Mucosa of descending colon (tissue), 3 donors: ENCODE measurements around the gene LRRC49. TPM values are rescaled to one million over a fixed set of nuclear protein-coding genes. Genes with fewer than 3 reads are reported as not detected.

Experiments
- ATAC-seq: fragments of 200-7000 bp; cut with Tn5 transposase; one replicate; pipeline ENCODE4 v1.9.1; 2020; ENCODE audit warnings: mild to moderate bottlenecking, moderate library complexity
- DNase-seq, 3 donors: peaks; one replicate each; pipeline ENCODE4 v3.0.0-alpha.2; 2020
- H3K36me3 ChIP-seq: fragments of 200-600 bp; one replicate; pipeline ENCODE4 v1.8.0; 2021; ENCODE audit warnings: low read depth, mild to moderate bottlenecking
- H3K4me1 ChIP-seq: fragments of 200-600 bp; one replicate; pipeline ENCODE4 v1.8.0; 2021; ENCODE audit warnings: low read depth, mild to moderate bottlenecking
- H3K4me3 ChIP-seq: fragments of 200-600 bp; one replicate; pipeline ENCODE4 v1.8.0; 2021; ENCODE audit warnings: mild to moderate bottlenecking
- H3K9me3 ChIP-seq: fragments of 200-600 bp; one replicate; pipeline ENCODE4 v1.8.0; 2021; ENCODE audit warnings: mild to moderate bottlenecking
- intact Hi-C, 2 donors: fragments of 100-400 bp; cut with DNase I in 1 of 2; cut with micrococcal nuclease in 1 of 2; formaldehyde crosslinking; loops; one replicate each; pipeline versions ENCODE4 v1.11.0 to v1.11.1; 2022; cut with DNase I, micrococcal nuclease
- total RNA-seq, 3 donors: library from RNA; stranded (reverse); fragmentation: NEBNext Ultra II Directional in 2 of 3; extraction: Animal tissue kit (Norgen Biotek cat#: 25700) in 2 of 3; gene quantifications; one replicate each; pipeline versions ENCODE4 v1.2.1 to v1.2.4, GENCODE V29; 2021 to 2023
- TF ChIP-seq, protein P1 (sequence below): fragments of 200-600 bp; IDR thresholded peaks from one replicate; pipeline ENCODE4 v1.8.0; 2022; ENCODE audit warnings: antibody characterized with exemption, mild to moderate bottlenecking
- donor health status: DM: no; HTN: no; CAD: no; lungs with moderate emphysema.
- donor health status: DM: no; HTN: no; CAD: no.
- donor health status: DM: no; HTN: yes; CAD: no.

LRRC49 gene
- total RNA-seq, 3 donors from 2014 or later: 2.7 to 5.7 (median 4.7) TPM

GRCh38 chr15:71091601-71092000 lies 199.0 kb downstream of the LRRC49 start:
- intact Hi-C loops: no loop called here
- TF ChIP-seq, protein P1, sequence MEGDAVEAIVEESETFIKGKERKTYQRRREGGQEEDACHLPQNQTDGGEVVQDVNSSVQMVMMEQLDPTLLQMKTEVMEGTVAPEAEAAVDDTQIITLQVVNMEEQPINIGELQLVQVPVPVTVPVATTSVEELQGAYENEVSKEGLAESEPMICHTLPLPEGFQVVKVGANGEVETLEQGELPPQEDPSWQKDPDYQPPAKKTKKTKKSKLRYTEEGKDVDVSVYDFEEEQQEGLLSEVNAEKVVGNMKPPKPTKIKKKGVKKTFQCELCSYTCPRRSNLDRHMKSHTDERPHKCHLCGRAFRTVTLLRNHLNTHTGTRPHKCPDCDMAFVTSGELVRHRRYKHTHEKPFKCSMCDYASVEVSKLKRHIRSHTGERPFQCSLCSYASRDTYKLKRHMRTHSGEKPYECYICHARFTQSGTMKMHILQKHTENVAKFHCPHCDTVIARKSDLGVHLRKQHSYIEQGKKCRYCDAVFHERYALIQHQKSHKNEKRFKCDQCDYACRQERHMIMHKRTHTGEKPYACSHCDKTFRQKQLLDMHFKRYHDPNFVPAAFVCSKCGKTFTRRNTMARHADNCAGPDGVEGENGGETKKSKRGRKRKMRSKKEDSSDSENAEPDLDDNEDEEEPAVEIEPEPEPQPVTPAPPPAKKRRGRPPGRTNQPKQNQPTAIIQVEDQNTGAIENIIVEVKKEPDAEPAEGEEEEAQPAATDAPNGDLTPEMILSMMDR: no peak
- Histone ChIP-seq H3K4me3 (no peak overlapping the region), H3K9me3 (no peaks in the 10 kb centered on the region), H3K36me3 (no peaks in the 10 kb centered on the region), H3K4me1 (no peaks in the 10 kb centered on the region)
- ATAC-seq (no peak), DNase-seq (no peak)

DNA sequence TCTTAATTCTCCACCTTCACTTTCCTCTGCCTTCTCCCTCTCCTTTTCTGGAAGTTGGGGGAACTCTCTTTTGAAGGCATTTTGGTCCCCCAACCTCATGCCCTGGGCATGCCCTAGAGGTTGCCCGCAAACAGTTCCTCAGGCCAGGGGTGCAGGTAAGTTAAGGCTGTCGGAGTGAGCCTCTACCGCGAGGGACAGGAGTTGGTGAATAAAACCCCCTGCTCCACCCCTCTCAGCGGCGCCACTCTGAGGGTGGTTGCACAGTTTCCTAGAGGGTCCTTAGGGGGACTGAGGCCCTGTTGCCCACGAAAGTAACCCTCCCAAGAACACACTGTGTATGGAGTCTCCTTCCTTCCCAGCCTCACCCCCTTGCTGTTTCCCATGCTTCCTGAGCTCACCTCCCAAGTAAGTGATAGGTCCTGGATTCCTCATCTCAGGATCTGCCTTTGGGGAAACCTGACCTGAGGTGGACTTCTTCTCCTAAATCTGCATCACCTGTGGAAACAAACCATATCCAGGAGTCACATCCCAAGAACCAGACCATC lies 199.5 kb downstream of the LRRC49 start:
- no peak for DNase-seq
- H3K9me3 ChIP-seq: no peaks in the 10 kb centered on the region
- TF ChIP-seq, protein P1: no peak
- H3K36me3 ChIP-seq: no peaks in the 10 kb centered on the region
- intact Hi-C loops: no loop called here
- no peaks in the 10 kb centered on the region for H3K4me1 ChIP-seq
- H3K4me3 ChIP-seq: no peak overlapping the region
- no peak for ATAC-seq

GRCh38 chr15:71093054-71094024 lies 200.7 kb downstream of the LRRC49 start:
- Histone ChIP-seq H3K9me3 (no peaks in the 10 kb centered on the region), H3K4me3 (no peak overlapping the region), H3K4me1 (no peaks in the 10 kb centered on the region), H3K36me3 (no peaks in the 10 kb centered on the region)
- intact Hi-C loops: no loop called here
- ATAC-seq (peak; percentile 100), DNase-seq (peak; percentile 74 to 77 (median 75))
- TF ChIP-seq, protein P1: no peak

- H3K4me3 ChIP-seq: no peak overlapping the region
- ATAC-seq: no peak
- TF ChIP-seq, protein P1: no peak
Observed at GRCh38 chr15:71094137-71094536, 201.5 kb downstream of the LRRC49 start.

DNA sequence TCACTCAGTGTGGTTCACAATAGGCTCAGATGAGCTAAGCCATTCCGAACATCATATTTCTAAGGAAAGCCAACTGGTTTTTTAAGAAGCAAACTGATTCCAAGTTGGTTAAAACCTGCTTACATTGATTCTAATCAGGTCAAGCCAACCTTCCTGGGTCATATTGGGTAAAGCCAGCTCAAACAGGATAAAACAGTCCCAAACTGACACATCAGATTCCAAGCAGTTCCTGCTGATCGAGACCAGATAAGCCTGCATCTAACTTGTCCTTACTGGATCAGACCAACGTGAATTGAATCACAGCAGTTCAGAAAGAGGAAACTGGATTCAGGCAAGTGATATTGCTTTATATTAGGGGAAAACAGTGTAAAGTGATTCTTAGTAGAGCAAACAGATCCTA lies 204.1 kb downstream of the LRRC49 start:
- Histone ChIP-seq H3K4me3 (no peak overlapping the region), H3K9me3 (no peaks in the 10 kb centered on the region), H3K36me3 (no peaks in the 10 kb centered on the region), H3K4me1 (no peaks in the 10 kb centered on the region)
- peak; percentile 40 for ATAC-seq
- intact Hi-C loops: no loop called here
- TF ChIP-seq, protein P1: no peak
- DNase-seq: peak in 1 of 3 donors; percentile 36

More at GRCh38 chr15:71094137-71094536, 201.5 kb downstream of the LRRC49 start:
- no peak for DNase-seq
- Histone ChIP-seq H3K9me3 (no peaks in the 10 kb centered on the region), H3K4me1 (no peaks in the 10 kb centered on the region), H3K36me3 (no peaks in the 10 kb centered on the region)
- intact Hi-C loops: no loop called here
